Measurements from ENCODE around the gene TTF2.
A peak's percentile ranks its signal among the peaks of the same experiment; 100 is the strongest.

Gene TTF2

DNA sequence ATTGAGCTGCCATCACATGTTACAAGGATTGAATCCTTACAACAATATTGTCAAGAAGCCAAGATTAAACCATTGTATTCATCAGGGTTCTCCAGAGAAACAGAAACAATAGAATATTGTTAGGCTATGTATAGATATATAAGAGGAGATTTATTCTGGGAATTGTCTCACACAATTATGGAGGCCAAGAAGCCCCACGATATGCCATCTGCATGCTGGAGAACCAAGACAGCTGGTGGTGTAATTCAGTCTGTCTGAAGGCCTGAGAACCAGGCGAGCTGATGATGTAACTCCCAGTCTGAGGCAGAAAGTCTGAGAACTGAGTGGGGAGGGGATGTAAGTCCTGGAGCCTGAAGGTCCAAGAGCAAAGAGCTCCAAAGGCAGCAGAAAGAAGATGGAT, 14.5 kb upstream of the TTF2 start:
- no peak for TF ChIP-seq ZFX (IDR thresholded peaks at IDR 0.05)
- TF ChIP-seq, protein P1, sequence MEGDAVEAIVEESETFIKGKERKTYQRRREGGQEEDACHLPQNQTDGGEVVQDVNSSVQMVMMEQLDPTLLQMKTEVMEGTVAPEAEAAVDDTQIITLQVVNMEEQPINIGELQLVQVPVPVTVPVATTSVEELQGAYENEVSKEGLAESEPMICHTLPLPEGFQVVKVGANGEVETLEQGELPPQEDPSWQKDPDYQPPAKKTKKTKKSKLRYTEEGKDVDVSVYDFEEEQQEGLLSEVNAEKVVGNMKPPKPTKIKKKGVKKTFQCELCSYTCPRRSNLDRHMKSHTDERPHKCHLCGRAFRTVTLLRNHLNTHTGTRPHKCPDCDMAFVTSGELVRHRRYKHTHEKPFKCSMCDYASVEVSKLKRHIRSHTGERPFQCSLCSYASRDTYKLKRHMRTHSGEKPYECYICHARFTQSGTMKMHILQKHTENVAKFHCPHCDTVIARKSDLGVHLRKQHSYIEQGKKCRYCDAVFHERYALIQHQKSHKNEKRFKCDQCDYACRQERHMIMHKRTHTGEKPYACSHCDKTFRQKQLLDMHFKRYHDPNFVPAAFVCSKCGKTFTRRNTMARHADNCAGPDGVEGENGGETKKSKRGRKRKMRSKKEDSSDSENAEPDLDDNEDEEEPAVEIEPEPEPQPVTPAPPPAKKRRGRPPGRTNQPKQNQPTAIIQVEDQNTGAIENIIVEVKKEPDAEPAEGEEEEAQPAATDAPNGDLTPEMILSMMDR (conservative IDR thresholded peaks at IDR 0.05), result no peak
- H3K27ac ChIP-seq, result no peak overlapping the region

DNA sequence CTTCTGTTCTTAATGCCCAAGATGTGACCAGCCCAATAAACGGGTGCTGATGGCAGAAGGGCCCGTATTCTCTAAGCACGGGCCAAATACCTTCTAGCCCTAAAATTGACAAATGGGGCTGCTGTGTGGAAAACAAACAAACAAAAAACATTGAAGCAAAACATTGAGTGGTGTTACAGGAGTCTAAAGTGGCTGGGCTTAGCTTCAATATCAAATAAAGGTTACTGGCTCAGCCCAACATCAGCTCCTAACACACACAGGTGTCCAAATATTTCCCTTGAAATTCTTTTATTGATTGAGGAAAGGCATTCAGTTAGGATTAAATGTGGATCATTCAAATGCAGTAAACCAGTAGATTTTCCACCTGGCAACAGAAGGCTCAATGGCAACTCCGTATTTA, 13.3 kb upstream of the TTF2 start:
- H3K27ac ChIP-seq, result no peak overlapping the region
- no peak for TF ChIP-seq ZFX (IDR thresholded peaks at IDR 0.05)
- TF ChIP-seq, protein P1 (conservative IDR thresholded peaks at IDR 0.05), result no peak

DNA sequence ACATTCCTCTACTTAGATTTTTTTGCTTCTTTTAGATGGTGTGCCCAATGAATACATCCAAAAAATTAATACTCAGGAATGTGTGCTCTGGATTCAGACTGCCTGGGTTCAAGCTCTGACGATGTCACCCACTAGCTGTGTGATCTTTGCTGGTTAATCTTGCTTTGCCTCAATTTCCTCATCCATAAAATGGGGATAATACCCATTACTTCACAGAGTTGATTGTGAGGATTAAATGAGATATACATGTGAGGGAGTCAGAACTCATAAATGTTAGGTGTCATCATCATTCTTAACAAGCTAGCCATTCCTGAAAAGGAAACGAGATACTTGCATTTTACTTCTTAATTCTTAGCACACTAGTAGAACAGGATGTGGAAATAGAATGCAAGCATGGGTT, 12.9 kb upstream of the TTF2 start:
- no peak overlapping the region for H3K27ac ChIP-seq
- no peak for TF ChIP-seq ZFX (IDR thresholded peaks at IDR 0.05)
- TF ChIP-seq, protein P1 (conservative IDR thresholded peaks at IDR 0.05), result no peak

DNA sequence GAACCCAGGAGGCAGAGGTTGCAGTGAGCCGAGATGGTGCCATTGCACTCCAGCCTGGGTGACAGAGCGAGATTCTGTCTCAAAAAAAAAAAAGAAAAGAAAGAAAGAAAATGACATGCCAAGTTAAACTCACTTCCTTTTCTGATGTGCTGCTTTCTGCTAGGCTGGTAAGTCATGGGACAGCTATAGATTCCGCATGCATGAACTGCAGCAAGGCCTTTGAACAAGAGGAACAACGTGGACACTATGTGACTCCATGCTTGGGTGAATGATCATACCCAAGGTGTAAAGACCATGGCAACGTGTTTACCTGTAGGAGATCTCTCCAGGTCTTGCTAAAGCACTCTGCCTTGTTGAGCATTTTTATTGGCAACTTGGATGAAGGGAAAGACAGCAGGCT, 10.3 kb upstream of the TTF2 start:
- H3K27ac ChIP-seq, result no peak overlapping the region
- TF ChIP-seq, protein P1 (conservative IDR thresholded peaks at IDR 0.05), result no peak
- TF ChIP-seq ZFX (IDR thresholded peaks at IDR 0.05), result no peak

DNA sequence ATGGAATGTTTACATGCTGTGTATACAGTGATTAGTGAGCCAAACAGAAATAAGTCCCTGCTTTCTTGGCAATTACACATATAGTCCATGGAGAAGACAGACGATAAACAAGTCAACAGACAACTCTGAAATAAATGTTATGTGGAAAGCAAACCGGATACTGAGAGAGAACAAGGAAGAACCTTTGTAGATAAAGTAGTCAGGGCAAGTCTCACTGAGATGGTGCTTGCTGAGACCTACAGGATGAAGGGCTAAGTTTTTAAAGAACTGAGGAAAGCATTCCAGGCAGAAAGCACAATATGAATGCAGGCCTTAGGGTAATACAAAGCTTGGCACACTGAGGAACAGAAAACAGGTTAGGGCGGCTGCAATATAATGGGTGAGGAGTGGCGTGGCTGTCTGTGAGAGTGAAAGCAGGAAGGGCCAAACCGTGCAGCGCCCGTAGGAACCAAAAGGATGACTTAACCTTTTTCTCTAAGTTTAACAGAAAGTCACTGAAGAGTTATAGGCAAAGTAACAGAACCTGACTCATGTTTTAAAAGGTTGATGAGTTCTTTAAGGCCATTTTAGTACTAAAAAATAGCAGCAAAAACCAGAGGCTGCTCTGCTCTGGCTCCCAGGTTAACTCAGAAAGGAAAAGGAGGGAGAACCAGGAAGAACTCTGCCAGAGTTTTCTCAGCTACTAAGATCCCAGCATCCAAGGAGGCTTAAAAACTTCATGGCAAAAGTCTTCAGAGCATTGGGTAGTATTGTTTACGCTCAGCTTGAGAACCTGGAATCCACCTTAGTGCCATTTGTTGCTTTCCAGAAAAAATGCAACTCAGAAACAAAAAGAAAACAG, 8.7 kb upstream of the TTF2 start:
- peak overlapping the region; percentile 12 for H3K27ac ChIP-seq
- TF ChIP-seq ZFX (IDR thresholded peaks at IDR 0.05), result no peak
- TF ChIP-seq, protein P1 (conservative IDR thresholded peaks at IDR 0.05), result no peak

DNA sequence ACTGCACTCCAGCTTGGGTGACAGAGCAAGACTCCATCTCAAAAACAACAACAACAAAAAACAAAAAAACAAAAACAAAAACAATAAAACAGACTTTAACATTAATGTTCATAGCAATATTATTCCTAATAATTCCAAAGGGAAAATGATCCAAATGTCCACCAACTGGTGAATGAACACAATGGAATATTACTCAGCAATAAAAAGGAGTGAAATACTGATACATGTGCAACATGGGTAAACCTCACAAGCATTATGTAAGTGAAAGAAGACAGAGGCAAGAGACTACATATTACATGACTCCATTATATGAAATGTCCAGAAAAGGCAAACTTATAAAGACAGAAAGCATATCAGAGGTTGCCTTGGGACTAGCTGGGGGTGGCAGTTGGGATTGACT, 6.1 kb upstream of the TTF2 start:
- TF ChIP-seq, protein P1 (conservative IDR thresholded peaks at IDR 0.05), result no peak
- no peak for TF ChIP-seq ZFX (IDR thresholded peaks at IDR 0.05)
- H3K27ac ChIP-seq, result no peak overlapping the region

DNA sequence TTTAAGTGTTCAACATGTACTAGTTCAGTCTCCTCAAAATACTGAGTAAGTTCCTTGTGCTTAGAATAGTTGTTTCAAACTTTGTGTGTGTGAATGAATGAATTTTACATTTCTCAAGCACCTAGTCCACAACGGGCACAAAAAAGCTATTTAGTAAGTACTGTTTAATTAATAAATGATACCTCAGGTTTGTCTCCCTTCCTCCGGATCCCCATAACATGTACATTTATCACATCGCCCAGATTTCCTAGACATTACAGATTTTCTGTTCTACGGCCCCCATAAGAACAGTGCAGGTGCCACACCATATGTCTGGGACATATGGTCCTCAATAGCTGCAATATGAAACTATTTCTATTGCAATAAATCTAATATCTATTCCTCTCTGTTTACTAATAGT, 1.3 kb upstream of the TTF2 start:
- TF ChIP-seq ZFX (IDR thresholded peaks at IDR 0.05), result no peak
- TF ChIP-seq, protein P1 (conservative IDR thresholded peaks at IDR 0.05), result no peak
- H3K27ac ChIP-seq, result peak overlapping the region; percentile 84
